T47D (cell line): ENCODE measurements around the gene ELP4.

Source experiments
- DNase-seq, 2 experiments: peaks; one replicate each; pipeline versions ENCODE4 v3.0.0 to v3.0.0-alpha.2; 2011 to 2012; ENCODE audit warnings: low read depth in 1 of 2, low spot score in 1 of 2
- JUND ChIP-seq: IDR thresholded peaks from 2 replicates; pipeline ENCODE4 v1.6.1; 2012; ENCODE audit warnings: low read depth
- in situ Hi-C: cut with HindIII; loops from 2 replicates; pipeline ENCODE4 v1.10.0; 2016; ENCODE audit warnings: low sequenced_read_pairs, low pct_unique_long_range_greater_than_20kb

ELP4 gene

DNA sequence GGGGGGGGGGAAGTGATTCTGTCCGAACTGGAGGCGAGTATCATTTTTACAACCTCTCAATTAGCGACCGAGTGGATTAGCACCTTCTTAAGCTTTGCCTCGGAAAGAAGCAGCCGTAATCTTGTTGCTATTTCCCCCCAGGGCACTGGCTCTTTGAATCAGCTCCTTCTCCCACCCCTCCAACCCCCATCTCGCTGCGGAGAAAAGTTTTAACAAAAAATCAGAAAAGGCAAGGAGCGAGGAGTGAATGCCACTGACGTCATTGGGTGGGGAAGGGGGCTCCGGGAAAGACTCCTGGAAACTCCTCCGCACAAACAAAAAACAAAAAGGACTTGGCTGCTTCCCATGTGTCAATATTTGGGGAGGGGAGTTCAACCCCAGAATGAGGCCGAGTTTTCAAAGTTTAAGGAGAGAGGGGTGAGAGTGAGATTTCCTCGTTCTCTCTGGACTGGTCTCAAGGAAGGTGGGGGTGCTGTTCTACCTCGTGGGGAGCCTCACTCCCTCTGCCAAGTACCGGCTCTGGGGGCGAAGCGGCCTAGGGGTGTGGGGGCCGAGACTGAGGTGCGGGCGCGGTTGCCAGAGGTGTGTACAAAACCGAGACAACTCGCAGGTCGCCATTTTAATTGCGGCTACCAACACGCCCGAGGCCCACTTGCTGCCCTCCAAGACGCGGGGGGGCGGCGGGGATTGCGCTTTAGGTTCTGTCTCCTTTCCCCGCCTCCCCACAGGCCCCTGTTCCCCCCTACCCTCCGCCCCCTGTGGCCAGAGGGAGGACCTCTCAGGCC lies 304.0 kb downstream of the ELP4 start:
- in situ Hi-C loops = no loop called here
- no peak for TF ChIP-seq JUND
- peak in 1 of 2 experiments; percentile 13 for DNase-seq

DNA sequence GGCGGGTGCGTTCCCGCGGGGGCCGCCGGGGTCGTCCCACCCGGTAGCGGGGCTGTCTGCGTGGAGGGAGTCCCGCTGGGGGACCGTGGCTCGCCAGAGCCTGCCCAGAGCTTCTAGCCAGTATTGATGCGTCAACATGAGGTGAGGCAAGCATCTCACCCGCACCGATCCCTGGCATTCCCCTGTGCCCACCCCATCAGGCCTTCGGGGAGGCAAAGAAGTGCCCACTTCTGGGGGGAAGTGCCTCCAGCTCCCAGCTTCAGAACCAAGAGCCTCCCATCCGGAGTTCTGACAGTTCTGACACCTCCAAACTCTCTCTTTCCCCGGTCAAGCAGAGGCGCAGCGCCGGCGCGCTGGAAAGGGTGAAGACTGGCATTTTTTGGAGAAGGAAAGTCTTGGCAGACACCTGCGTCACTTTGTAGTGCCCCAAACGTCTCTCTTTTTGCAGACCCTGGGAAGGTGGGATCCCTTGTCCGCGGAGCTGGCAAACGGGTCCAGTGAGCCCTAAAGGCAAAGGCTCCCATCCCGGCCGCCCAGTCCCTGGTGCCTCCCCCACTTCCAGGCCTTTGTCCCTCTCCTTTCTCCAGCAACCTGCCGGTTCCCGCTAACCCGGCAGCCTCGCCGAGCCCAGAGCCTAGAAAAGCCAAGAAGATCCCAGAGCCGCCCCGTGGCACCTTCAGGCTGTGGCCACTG lies 304.8 kb downstream of the ELP4 start:
- in situ Hi-C loops = no loop called here
- no peak for TF ChIP-seq JUND
- DNase-seq = no peak

DNA sequence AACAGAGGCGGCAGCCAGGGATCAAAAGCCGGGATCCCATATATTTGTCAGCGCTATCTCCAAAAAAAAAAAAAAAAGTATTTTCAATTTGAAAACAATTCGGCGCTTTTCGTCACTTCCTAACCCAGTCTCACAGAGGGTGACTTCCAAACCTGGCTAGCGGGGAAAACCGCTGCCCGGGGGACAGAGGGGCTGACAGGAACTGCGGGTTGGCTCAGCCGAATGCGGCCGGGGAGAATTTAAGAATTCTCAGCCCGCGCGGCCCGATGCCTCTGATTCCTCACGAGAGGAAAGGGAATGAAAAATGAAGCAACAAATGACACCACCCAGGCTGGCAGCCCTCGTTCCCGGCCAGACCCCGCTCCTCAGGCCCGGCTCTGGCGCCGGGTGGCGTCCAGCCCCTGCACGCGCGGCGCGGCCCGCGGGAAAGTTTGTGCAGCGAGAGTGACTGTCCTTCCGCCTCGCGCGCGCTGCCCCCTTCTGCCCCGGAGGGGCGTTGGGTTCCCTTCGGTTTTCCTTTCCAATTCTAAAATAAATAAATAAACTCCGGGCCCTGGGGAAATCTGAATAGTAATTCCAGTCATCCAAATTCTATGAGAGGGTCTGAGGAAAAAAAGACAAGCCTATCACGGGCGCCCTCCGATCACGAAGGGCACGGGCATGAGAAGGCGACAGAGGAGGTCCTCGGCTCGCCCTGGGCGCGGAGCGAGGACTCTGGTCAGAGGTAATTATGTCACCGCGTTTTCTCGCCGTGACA lies 306.3 kb downstream of the ELP4 start:
- no peak for TF ChIP-seq JUND
- DNase-seq = no peak
- in situ Hi-C loops = no loop called here

DNA sequence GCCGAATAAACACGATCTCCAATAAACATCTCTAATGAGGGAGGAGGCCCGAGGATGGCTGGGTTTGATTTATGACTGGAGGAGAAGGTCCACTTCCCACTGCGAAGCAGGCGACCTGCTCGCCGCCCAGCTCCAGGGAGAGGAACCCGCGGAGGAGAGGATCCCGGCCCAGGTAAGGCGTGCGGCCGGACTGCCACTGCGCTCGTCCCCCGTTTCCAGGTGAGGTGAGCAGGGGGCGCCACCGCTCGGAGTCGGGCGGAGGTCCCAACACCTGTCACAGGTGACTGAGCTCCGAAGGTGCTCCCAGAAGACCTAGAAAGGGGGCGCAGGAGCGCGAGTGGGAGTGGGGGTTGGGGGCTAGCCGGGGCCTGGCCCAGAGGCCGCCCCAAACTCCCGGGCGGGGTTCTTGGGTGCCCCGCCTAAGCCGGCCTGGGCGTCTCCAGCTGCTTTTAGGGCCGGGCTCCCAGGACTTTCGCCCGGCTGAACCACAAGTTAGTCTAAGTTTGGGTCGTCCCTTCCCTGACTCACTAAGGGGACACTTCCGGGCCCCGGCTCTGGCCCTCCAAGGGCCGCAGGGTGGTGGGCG lies 307.0 kb downstream of the ELP4 start:
- in situ Hi-C loops = no loop called here
- DNase-seq = no peak
- no peak for TF ChIP-seq JUND

DNA sequence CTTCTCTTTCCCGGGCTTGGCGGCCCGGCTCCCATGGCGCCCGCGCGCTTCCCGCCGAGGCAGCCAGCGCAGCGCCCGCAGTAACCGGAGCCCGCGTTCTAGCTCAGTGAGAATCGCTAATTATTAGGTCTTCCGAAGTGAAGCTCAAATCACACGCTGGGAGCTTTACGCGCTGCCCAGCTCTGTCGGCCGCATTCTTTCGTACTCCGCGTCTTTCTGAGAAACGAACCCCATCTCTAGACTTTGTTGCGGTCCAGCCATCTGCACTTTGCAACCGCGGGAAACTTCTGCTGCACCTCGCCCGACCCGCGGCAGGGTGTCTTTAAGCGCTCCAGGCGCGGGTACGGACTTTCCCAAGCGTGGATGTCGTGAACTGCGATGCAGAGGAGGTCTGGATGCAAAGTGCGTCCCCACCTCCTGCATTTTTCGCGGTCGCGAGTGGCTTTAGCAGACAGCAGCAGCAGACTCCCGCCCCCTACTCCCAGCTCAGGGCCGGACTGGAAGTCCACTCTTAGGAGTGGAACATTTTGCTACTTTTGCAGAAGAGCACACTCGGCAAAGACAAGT lies 307.6 kb downstream of the ELP4 start:
- no peak for DNase-seq
- no peak for TF ChIP-seq JUND
- in situ Hi-C loops = no loop called here

DNA sequence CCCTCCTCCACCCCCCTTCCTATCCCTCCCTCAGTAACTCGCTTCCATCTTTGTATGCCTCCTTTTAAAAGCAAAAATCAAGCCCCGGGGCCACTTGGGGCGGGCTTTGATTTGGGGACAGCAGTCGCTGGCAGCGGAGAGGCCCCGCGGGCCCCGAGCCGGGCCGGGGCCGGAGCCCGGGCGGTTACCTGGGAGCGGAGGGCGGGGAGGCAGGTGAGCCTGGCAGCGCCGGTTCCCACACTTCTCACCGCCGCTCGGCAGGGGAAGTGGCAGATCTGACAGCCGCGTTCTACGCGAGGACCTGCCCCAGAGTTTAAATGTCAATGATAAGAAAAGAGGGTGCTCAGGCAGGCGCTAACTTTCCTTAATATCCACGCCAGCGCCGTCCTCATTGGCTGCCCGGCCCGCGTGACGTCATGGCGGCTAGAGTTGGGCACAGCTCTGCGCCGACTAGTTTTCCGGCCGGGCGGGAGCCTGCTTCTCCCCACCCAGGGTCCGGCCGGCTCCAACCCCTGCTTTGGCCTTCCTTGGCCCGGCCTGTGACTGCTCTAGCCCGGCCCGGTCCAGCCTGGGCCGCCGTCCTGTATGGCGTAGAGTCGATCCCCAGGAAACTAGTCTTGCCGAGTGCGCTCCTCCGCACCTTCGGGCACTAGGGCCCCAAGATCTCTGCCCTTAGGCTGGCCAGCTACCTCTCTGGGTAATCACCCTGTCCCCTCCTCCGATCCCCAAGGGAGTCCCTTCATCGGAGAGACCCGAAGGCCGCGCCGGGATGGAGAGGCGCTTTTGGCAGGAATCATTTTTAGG lies 308.3 kb downstream of the ELP4 start:
- in situ Hi-C loops = no loop called here
- TF ChIP-seq JUND = no peak
- DNase-seq = no peak

DNA sequence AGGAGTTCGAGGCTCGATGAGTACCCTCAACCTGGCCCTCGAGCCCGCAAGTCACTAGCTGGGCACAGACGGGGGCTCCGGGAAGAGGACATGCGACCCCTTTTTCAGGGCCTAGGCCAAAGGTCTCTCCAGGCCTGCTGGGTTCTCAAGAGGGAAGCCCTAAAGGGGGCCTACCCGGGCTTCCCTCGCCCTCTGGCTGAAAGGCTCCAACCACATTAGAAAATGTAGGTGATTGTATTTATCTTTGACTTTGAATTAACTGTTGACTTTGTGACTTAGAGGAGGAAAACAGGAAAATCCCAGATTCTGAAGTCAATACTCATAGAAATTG lies 308.8 kb downstream of the ELP4 start:
- DNase-seq = no peak
- in situ Hi-C loops = no loop called here
- TF ChIP-seq JUND = no peak

DNA sequence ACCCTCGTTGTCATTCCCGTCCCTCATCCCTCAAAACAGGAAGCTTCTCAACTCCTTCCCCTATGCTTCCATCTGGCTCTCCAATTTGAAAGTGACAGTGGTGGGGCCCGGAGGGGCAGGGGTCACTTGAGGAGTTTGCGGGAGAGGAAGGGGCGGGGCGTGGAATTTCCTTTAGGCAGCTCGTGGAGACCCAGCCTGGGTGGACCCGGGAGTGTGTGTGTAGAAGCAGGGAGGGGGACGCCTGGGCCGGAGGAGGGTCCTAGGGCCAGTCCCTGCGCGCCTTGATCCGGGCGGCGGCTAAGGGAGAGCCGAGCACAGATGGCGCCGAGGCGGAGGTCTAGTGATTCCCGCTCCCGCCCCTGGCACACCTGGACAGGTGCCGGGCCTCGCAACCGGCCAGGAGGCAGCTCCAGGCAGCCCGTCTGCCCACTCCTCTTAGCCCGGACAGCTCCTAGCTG lies 309.3 kb downstream of the ELP4 start:
- in situ Hi-C loops = no loop called here

DNA sequence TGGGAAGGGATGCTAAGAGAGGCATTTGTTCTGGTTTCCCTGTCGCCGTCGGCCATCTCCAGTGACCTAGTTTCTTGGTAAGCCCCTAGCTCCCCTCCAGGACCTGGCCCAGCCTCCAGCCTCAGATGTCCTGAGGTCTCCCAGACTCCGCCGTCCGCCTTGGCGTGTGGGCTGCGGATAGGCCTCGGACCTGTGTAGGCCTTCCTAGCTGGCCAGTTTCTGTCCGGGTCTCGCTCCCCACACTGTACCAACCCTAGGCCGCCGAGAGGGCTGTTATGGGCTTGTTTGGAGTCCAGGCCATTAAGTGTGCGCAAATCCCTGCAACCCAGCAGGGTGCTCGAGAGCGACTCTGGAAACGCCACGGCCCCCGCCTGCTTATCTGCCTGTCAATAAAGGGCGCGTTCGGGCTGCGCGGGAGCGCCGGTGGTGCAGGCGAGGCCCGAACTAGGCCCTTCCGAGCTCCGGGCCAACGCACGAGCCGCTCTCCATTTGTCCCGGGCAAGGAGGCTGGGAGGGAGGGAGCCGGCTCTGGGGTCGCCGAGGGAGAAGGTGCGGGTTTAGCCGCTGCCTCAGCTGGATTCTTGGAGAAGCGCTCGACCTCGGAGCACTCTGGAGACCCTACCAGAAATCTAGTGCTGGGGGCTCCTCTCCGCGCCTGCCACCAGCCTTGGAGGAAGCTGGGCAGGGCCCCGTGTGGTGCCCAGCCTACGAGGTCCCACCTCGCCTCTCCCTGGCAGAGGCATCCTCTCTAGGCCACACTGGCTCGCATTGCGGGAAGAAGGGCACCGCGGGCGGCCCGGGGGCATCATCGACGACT lies 310.3 kb downstream of the ELP4 start:
- no peak for DNase-seq
- in situ Hi-C loops = no loop called here
- TF ChIP-seq JUND = no peak

More for the DNA sequence above, 309.3 kb downstream of the ELP4 start:
- TF ChIP-seq JUND = no peak
- no peak for DNase-seq

DNA sequence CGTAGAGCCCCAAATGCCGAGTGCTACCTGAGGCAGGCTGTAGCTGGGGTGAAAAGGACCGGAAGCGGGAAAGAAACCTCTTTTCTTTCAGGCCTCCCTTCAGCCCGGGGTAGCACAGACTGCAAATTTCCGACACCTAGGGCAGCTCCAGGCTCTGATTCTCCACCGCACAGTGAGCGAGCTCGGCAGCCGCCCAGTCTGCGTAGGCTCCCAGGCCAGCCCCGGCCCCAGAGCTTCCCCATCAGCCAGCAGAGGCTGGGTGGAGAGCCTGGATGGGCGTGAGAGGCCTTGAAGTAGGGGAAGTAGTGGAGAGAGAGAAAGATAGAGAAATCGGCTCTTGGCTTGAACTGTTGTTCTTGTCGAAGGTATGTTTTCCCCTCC lies 310.9 kb downstream of the ELP4 start:
- in situ Hi-C loops = no loop called here
- DNase-seq = no peak
- TF ChIP-seq JUND = no peak

DNA sequence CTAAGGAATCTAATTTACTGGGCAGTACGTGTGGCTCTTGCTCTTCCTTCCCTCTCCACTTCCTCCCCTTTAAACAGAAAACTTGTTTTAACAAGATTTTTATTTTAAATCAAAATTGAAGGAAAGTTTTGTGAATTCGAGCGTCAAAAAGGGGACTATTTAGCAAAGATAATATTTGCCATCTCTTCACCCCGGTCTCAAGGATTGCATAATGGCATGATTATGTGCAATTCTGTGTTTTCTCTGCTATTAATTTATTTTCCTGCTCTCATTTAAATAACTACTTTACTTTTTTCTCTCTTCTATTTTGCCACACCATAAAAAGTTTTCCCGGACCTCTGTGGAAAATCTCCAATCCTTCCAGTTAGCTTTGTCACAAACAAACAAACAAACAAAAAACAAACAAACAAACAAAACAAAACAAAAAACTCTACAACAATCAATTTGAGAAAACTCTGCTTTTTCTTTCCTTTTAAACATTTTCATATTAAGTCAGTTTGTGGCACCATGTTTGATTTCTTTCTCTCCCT lies 311.7 kb downstream of the ELP4 start:
- no peak for TF ChIP-seq JUND
- no peak for DNase-seq
- in situ Hi-C loops = no loop called here
